GM18517 (cell line): ENCODE results near the gene CCR9.

Source experiments
- ATAC-seq: cut with Tn5 transposase; IDR thresholded peaks from one replicate; pipeline ENCODE4 v1.9.1; 2021; ENCODE audit warnings: mild to moderate bottlenecking, moderate library complexity; ENCODE audit not compliant: unreplicated experiment

The CCR9 gene

GRCh38 chr3:45951946-45952345 is 65.6 kb downstream of the CCR9 start:
- ATAC-seq, result no peak

DNA sequence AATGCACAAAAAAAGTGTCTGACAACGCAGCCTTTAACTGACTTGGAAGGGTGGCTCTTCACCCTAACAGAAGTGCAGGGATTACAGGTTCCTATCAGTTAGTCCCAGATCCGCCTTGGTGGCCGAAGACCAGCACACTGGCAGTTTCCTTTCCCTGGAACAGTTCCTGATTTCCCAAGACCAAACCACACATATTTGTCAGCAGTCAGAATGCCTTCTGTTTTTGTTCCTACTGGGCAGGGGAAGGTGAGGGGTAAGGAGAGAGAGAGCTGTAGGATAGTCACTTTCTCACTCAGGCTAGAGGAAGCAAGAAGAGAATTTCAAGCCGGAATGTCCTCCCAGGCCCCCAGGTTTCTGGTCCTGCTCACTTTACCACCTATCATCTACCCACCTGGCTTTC is 66.1 kb downstream of the CCR9 start:
- no peak for ATAC-seq
